Fibroblast of lung (primary cell): ENCODE results near the gene HSPB6.

ENCODE experiments used
- CTCF ChIP-seq, 2 donors: IDR thresholded peaks in 1 of 2; conservative IDR thresholded peaks in 1 of 2; 1 replicate in 1 of 2; 2 replicates in 1 of 2; pipeline ENCODE4 v1.5.1; 2011 to 2012; ENCODE audit warnings: low read length in 2 of 2, control low read depth in 1 of 2, inconsistent platforms in 1 of 2, low read depth in 1 of 2, mild to moderate bottlenecking in 1 of 2
- EZH2 ChIP-seq: IDR thresholded peaks from 2 replicates; pipeline ENCODE4 v1.5.1; 2012; ENCODE audit warnings: low read length, control low read depth, mild to moderate bottlenecking; ENCODE audit errors: missing control alignments

- no peak for TF ChIP-seq CTCF (conservative IDR thresholded peaks at IDR 0.05 in 1 of 2, IDR thresholded peaks at IDR 0.05 in 1 of 2; ENCODE audit: low read depth in 1 of 2, low read length in 2 of 2)
- TF ChIP-seq EZH2 = no peak
These were observed 23.9 kb upstream of the HSPB6 start for GRCh38 chr19:35780717-35781116.
